ENCODE results near the gene KCTD10. TPM values are rescaled to one million over a fixed set of nuclear protein-coding genes. Genes with fewer than 3 reads are reported as not detected.

The KCTD10 gene
- total and polyA plus RNA-seq, 10 of the 15 experiments (the other 5 are each of a cell fraction or from before 2014, with no cell fraction given) = 5.6 to 52.0 (median 34.2) TPM

DNA sequence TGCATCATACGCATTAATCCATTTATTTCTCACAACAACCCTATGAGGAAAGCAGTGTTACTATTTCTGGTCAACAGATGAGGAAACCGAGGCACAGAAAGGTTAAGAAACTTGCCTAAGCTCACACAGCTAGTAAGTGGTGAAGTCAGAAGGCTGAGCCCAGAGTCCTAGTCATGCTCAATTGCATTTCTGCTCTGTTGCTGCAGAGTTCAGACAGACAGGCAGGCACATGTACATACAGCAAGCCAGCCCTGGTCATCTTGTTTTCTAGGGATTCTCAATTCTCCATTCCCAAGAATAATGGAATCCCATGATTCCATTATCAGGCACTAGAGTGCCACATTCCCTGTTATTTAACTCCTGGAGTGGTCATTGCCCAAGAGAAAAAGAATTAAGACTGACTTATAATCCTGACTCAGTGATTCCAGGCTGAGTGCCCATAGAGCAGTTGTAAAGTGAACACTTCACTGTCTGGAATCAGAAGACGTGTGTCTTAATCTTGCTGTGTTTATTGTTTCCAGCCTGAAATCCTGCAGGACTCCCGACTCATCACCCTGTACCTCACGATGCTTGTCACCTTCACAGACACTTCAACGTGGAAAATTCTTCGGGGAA, 11.1 kb upstream of the KCTD10 start:
- DNase-seq (ENCODE audit: low read depth, low spot score) (no peak), FAIRE-seq (no peak), ATAC-seq (no peak)
- no peaks in the 10 kb centered on the region for H3K9me3 ChIP-seq (replicated peaks; ENCODE audit: control insufficient read depth, insufficient read depth, low read length)
- H3K27ac ChIP-seq (ENCODE audit: control insufficient read depth, insufficient read depth) = no peak overlapping the region
- H3K27me3 ChIP-seq (replicated peaks in 1 of 2; ENCODE audit: control insufficient read depth in 2 of 2, insufficient read depth in 2 of 2, low read length in 1 of 2) = no peaks in the 10 kb centered on the region
- SMC1A ChIA-PET (ENCODE audit: uncharacterized antibody, unreplicated experiment) = no interaction called here
- RAD21 ChIA-PET (ENCODE audit: unreplicated experiment) = no interaction called here
- H3K4me3 ChIP-seq = no peak overlapping the region
- intact Hi-C loops (cut with micrococcal nuclease; ENCODE audit: unreplicated experiment) = no loop called here
- no peak overlapping the region for H3K9ac ChIP-seq (ENCODE audit: control insufficient read depth, insufficient read depth, low read length)
- TF ChIP-seq MTA2 (IDR thresholded peaks at IDR 0.05; ENCODE audit: low read depth) = no peak
- no peak for TF ChIP-seq CHD2 (IDR thresholded peaks at IDR 0.05; ENCODE audit: borderline replicate concordance, low read depth, low read length)
- no peak for TF ChIP-seq ZNF622 (IDR thresholded peaks at IDR 0.05)
- TF ChIP-seq GATAD2B (conservative IDR thresholded peaks at IDR 0.05; ENCODE audit: low read depth) = no peak
- TF ChIP-seq POLR2AphosphoS2 (IDR thresholded peaks at IDR 0.05; ENCODE audit: low read depth, low read length) = no peak
- TF ChIP-seq IKZF1 (conservative IDR thresholded peaks at IDR 0.05) = no peak
- TF ChIP-seq FOXM1 (IDR thresholded peaks at IDR 0.05; ENCODE audit: low read depth, low read length) = no peak
- no peak for TF ChIP-seq MTA3 (IDR thresholded peaks at IDR 0.05; ENCODE audit: borderline replicate concordance, low read length)
- TF ChIP-seq, protein P1, sequence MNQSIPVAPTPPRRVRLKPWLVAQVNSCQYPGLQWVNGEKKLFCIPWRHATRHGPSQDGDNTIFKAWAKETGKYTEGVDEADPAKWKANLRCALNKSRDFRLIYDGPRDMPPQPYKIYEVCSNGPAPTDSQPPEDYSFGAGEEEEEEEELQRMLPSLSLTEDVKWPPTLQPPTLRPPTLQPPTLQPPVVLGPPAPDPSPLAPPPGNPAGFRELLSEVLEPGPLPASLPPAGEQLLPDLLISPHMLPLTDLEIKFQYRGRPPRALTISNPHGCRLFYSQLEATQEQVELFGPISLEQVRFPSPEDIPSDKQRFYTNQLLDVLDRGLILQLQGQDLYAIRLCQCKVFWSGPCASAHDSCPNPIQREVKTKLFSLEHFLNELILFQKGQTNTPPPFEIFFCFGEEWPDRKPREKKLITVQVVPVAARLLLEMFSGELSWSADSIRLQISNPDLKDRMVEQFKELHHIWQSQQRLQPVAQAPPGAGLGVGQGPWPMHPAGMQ (IDR thresholded peaks at IDR 0.05; ENCODE audit: borderline replicate concordance) = no peak
- TF ChIP-seq ZNF207 (IDR thresholded peaks at IDR 0.05; ENCODE audit: borderline replicate concordance) = no peak
- TF ChIP-seq, protein P2, sequence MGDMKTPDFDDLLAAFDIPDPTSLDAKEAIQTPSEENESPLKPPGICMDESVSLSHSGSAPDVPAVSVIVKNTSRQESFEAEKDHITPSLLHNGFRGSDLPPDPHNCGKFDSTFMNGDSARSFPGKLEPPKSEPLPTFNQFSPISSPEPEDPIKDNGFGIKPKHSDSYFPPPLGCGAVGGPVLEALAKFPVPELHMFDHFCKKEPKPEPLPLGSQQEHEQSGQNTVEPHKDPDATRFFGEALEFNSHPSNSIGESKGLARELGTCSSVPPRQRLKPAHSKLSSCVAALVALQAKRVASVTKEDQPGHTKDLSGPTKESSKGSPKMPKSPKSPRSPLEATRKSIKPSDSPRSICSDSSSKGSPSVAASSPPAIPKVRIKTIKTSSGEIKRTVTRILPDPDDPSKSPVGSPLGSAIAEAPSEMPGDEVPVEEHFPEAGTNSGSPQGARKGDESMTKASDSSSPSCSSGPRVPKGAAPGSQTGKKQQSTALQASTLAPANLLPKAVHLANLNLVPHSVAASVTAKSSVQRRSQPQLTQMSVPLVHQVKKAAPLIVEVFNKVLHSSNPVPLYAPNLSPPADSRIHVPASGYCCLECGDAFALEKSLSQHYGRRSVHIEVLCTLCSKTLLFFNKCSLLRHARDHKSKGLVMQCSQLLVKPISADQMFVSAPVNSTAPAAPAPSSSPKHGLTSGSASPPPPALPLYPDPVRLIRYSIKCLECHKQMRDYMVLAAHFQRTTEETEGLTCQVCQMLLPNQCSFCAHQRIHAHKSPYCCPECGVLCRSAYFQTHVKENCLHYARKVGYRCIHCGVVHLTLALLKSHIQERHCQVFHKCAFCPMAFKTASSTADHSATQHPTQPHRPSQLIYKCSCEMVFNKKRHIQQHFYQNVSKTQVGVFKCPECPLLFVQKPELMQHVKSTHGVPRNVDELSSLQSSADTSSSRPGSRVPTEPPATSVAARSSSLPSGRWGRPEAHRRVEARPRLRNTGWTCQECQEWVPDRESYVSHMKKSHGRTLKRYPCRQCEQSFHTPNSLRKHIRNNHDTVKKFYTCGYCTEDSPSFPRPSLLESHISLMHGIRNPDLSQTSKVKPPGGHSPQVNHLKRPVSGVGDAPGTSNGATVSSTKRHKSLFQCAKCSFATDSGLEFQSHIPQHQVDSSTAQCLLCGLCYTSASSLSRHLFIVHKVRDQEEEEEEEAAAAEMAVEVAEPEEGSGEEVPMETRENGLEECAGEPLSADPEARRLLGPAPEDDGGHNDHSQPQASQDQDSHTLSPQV (IDR thresholded peaks at IDR 0.05) = no peak
- TF ChIP-seq EP300 (IDR thresholded peaks at IDR 0.05; ENCODE audit: borderline replicate concordance in 1 of 2, control insufficient read depth in 1 of 2, low read depth in 2 of 2, low read length in 2 of 2) = no peak
- TF ChIP-seq, protein P3, sequence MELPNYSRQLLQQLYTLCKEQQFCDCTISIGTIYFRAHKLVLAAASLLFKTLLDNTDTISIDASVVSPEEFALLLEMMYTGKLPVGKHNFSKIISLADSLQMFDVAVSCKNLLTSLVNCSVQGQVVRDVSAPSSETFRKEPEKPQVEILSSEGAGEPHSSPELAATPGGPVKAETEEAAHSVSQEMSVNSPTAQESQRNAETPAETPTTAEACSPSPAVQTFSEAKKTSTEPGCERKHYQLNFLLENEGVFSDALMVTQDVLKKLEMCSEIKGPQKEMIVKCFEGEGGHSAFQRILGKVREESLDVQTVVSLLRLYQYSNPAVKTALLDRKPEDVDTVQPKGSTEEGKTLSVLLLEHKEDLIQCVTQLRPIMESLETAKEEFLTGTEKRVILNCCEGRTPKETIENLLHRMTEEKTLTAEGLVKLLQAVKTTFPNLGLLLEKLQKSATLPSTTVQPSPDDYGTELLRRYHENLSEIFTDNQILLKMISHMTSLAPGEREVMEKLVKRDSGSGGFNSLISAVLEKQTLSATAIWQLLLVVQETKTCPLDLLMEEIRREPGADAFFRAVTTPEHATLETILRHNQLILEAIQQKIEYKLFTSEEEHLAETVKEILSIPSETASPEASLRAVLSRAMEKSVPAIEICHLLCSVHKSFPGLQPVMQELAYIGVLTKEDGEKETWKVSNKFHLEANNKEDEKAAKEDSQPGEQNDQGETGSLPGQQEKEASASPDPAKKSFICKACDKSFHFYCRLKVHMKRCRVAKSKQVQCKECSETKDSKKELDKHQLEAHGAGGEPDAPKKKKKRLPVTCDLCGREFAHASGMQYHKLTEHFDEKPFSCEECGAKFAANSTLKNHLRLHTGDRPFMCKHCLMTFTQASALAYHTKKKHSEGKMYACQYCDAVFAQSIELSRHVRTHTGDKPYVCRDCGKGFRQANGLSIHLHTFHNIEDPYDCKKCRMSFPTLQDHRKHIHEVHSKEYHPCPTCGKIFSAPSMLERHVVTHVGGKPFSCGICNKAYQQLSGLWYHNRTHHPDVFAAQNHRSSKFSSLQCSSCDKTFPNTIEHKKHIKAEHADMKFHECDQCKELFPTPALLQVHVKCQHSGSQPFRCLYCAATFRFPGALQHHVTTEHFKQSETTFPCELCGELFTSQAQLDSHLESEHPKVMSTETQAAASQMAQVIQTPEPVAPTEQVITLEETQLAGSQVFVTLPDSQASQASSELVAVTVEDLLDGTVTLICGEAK (IDR thresholded peaks at IDR 0.05; ENCODE audit: borderline replicate concordance) = no peak
- no peak for TF ChIP-seq RB1 (IDR thresholded peaks at IDR 0.05; ENCODE audit: borderline replicate concordance)
- no peak overlapping the region for H2AFZ ChIP-seq (ENCODE audit: control insufficient read depth, low read depth, low read length)
- H3K36me3 ChIP-seq (ENCODE audit: control insufficient read depth in 2 of 2, insufficient read depth in 2 of 2, low read length in 1 of 2) = peaks cover 4 to 17% of the 10 kb centered on the region in 2 experiments
- no peak overlapping the region for H3K4me2 ChIP-seq (ENCODE audit: control insufficient read depth, insufficient read depth)
- H4K20me1 ChIP-seq (ENCODE audit: control insufficient read depth, insufficient read depth) = no peaks in the 10 kb centered on the region
- no peaks in the 10 kb centered on the region for H3K4me1 ChIP-seq (ENCODE audit: control insufficient read depth, insufficient read depth, low read length)
- in situ Hi-C loops (cut with MboI) = no loop called here
- CTCF ChIA-PET = no interaction called here
- H3K79me2 ChIP-seq (ENCODE audit: control insufficient read depth, insufficient read depth, low read length) = no peaks in the 10 kb centered on the region
- WGBS (ENCODE audit: insufficient coverage, insufficient replicate concordance, low lambda C conversion rate, missing lambda C conversion rate) = 80% methylated on average over 7 of the region's 7 CpGs
- POLR2A ChIA-PET = no interaction called here
- no TSS peak for BruUV-seq (replicated peaks)
